Smooth muscle cell (in vitro differentiated cells): ENCODE data around the gene TUBB4A. TPM values are rescaled to one million over a fixed set of nuclear protein-coding genes. Genes with fewer than 3 reads are reported as not detected.

Experiments used
- DNase-seq: peaks from one replicate; lab custom pipeline; 2025; ENCODE audit not compliant: unreplicated experiment; lab: John Stamatoyannopoulos, UW
- H2AFZ ChIP-seq: fragments of 200-600 bp; sonication (generic); 2 replicates; pipeline ENCODE4 v1.6.0; 2016; ENCODE audit warnings: antibody characterized with exemption, low read depth, mild to moderate bottlenecking
- H3F3A ChIP-seq: fragments of 200-600 bp; sonication (generic); 2 replicates; pipeline ENCODE4 v1.6.0; 2017; ENCODE audit warnings: antibody characterized with exemption, low read depth
- H3K27ac ChIP-seq: fragments of 200-600 bp; sonication (generic); 2 replicates; pipeline ENCODE4 v1.5.1; 2016; ENCODE audit warnings: low read depth, mild to moderate bottlenecking
- H3K27me3 ChIP-seq: fragments of 200-600 bp; sonication (generic); 2 replicates; pipeline ENCODE4 v1.6.1; 2016; ENCODE audit warnings: low read depth, mild to moderate bottlenecking
- H3K36me3 ChIP-seq: fragments of 200-600 bp; sonication (generic); 2 replicates; pipeline ENCODE4 v1.5.1; 2016; ENCODE audit warnings: low read depth
- H3K4me1 ChIP-seq: fragments of 200-600 bp; sonication (generic); 2 replicates; pipeline ENCODE4 v1.5.1; 2016; ENCODE audit warnings: low read depth
- H3K4me2 ChIP-seq: fragments of 200-600 bp; sonication (generic); 2 replicates; pipeline ENCODE4 v1.6.0; 2016; ENCODE audit warnings: mild to moderate bottlenecking
- H3K4me3 ChIP-seq: fragments of 200-600 bp; sonication (generic); 2 replicates; pipeline ENCODE4 v1.5.1; 2016; ENCODE audit warnings: mild to moderate bottlenecking
- H3K79me2 ChIP-seq: fragments of 200-600 bp; sonication (generic); 2 replicates; pipeline ENCODE4 v1.6.0; 2016; ENCODE audit warnings: low read depth, mild to moderate bottlenecking
- H3K9ac ChIP-seq: fragments of 200-600 bp; sonication (generic); 2 replicates; pipeline ENCODE4 v1.6.0; 2016; ENCODE audit warnings: low read depth
- H3K9me3 ChIP-seq: fragments of 200-600 bp; sonication (generic); replicated peaks from 2 replicates; pipeline ENCODE4 v1.5.1; 2016; ENCODE audit warnings: low read depth
- H4K20me1 ChIP-seq: fragments of 200-600 bp; sonication (generic); 2 replicates; pipeline ENCODE4 v1.6.0; 2016; ENCODE audit warnings: low read depth
- CTCF ChIP-seq: fragments of 200-600 bp; sonication (generic); IDR thresholded peaks from 2 replicates; pipeline ENCODE4 v1.5.1; 2017; ENCODE audit warnings: borderline replicate concordance, mild to moderate bottlenecking, antibody characterized with exemption; ENCODE audit not compliant: insufficient read depth, poor library complexity, severe bottlenecking
- WGBS: methylation state at CpG from one replicate; pipeline ENCODE4 v1.1.7; 2016; ENCODE audit warnings: low lambda C conversion rate; 5-methylcytosine and 5-hydroxymethylcytosine counted together
- polyA plus RNA-seq: library from polyadenylated mRNA; unstranded; fragments of >200 nt; fragmentation: Nextera tagmentation; extraction: Ambion mirVana; gene quantifications from 2 replicates; pipeline ENCODE4 v1.2.1, GENCODE V29; 2016
- total RNA-seq: library from RNA; depleted of rRNA; stranded (reverse); fragments of >200 nt; gene quantifications from 2 replicates; pipeline ENCODE4 v1.2.3, GENCODE V29; 2014

TUBB4A gene
- total and polyA plus RNA-seq, 2 experiments from 2014 or later, result not detected

DNA sequence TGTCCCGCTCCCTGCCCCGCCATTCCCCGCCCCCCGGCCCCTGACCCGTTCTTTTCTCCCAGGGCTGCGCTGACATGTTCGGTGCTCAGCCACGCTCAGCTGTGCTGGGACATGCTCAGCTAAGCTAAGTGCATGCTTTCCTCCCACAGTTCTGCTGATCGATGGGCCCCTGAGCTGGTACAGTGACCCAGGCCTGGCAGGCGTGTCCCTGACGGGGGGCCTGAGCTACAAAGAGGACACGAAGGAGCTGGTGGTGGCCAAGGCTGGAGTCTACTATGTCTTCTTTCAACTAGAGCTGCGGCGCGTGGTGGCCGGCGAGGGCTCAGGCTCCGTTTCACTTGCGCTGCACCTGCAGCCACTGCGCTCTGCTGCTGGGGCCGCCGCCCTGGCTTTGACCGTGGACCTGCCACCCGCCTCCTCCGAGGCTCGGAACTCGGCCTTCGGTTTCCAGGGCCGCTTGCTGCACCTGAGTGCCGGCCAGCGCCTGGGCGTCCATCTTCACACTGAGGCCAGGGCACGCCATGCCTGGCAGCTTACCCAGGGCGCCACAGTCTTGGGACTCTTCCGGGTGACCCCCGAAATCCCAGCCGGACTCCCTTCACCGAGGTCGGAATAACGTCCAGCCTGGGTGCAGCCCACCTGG lies 32.5 kb upstream of the TUBB4A start:
- H3K9ac ChIP-seq, result no peak overlapping the region
- H3K4me1 ChIP-seq, result no peaks in the 10 kb centered on the region
- H3K4me2 ChIP-seq, result no peak overlapping the region
- H4K20me1 ChIP-seq, result no peaks in the 10 kb centered on the region
- no peaks in the 10 kb centered on the region for H3K79me2 ChIP-seq
- H3K4me3 ChIP-seq, result no peak overlapping the region
- 52% methylated on average over 39 of the region's 40 CpGs for WGBS
- no peak overlapping the region for H2AFZ ChIP-seq
- no peak overlapping the region for H3K27ac ChIP-seq
- no peaks in the 10 kb centered on the region for H3K36me3 ChIP-seq
- DNase-seq, result no peak
- H3F3A ChIP-seq, result peaks cover 10% of the 10 kb centered on the region
- TF ChIP-seq CTCF, result no peak
- peaks cover 29% of the 10 kb centered on the region for H3K27me3 ChIP-seq
- no peaks in the 10 kb centered on the region for H3K9me3 ChIP-seq

DNA sequence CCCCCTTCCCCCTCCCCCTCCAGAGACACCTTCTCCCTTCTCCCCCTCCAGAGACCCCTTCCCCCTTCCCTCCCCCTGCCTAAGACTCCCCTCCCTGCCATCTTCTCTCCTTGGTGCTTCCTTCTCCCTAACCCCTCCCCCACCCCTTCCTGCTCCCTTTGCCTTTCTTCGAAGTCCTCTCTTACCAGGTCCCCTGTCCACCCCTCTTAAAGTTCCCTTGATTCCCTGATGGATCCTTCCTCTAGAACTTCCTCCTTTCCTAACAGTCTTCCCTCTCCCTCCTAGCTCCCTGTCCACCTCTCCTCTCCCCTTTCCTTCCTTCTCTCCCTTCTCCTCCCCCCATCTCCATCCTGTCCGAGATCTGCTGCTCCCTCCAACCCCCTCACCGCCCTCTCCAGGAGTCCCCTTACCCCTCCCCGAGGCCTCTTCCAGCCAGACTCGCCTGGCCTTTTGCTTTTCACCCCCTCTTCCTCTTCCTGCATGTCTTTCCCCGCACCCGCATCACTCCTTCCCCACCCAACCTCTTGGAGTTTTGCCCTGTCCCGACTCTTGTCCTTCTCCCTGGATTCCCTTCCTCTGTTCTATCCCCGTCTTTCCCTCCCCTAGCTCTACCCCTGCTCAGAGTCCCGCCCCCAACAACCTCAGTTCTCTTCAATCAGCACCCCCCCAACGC lies 31.8 kb upstream of the TUBB4A start:
- H3F3A ChIP-seq, result peaks cover 14% of the 10 kb centered on the region
- no peak overlapping the region for H3K4me2 ChIP-seq
- no peak overlapping the region for H3K9ac ChIP-seq
- TF ChIP-seq CTCF, result no peak
- H3K79me2 ChIP-seq, result no peaks in the 10 kb centered on the region
- no peaks in the 10 kb centered on the region for H3K9me3 ChIP-seq
- H3K27me3 ChIP-seq, result peaks cover 29% of the 10 kb centered on the region
- DNase-seq, result no peak
- H3K36me3 ChIP-seq, result no peaks in the 10 kb centered on the region
- 6% methylated on average over 7 of the region's 11 CpGs for WGBS
- no peak overlapping the region for H2AFZ ChIP-seq
- no peaks in the 10 kb centered on the region for H3K4me1 ChIP-seq
- no peaks in the 10 kb centered on the region for H4K20me1 ChIP-seq
- H3K4me3 ChIP-seq, result no peak overlapping the region
- no peak overlapping the region for H3K27ac ChIP-seq

GRCh38 chr19:6533000-6533328 lies 30.9 kb upstream of the TUBB4A start:
- Histone ChIP-seq H3K4me2 (no peak overlapping the region), H3F3A (peaks cover 14% of the 10 kb centered on the region), H2AFZ (no peak overlapping the region), H3K9me3 (no peaks in the 10 kb centered on the region), H3K27me3 (peaks cover 29% of the 10 kb centered on the region), H3K4me1 (no peaks in the 10 kb centered on the region), H4K20me1 (no peaks in the 10 kb centered on the region), H3K36me3 (no peaks in the 10 kb centered on the region), H3K9ac (no peak overlapping the region), H3K27ac (no peak overlapping the region), H3K4me3 (no peak overlapping the region), H3K79me2 (no peaks in the 10 kb centered on the region)
- no peak for DNase-seq
- WGBS, result no CpG with 5 or more reads among the region's 3 CpGs
- no peak for TF ChIP-seq CTCF
